GM18526 (cell line): ENCODE results near the gene CFL1.

Source experiments
- POLR2A ChIP-seq: IDR thresholded peaks from 3 replicates; pipeline ENCODE4 v1.6.1; 2011; ENCODE audit not compliant: insufficient read length; ENCODE audit errors: extremely low read depth

CFL1 gene

GRCh38 chr11:65814131-65814985 lies 43.6 kb downstream of the CFL1 start:
- TF ChIP-seq POLR2A = no peak

- no peak for TF ChIP-seq POLR2A
Observed at GRCh38 chr11:65811764-65812475, 46.1 kb downstream of the CFL1 start.

- no peak for TF ChIP-seq POLR2A
Observed at GRCh38 chr11:65810046-65810868, 47.7 kb downstream of the CFL1 start.

- TF ChIP-seq POLR2A = no peak
Observed at GRCh38 chr11:65809496-65809895, 48.5 kb downstream of the CFL1 start.

GRCh38 chr11:65808744-65809341 lies 49.1 kb downstream of the CFL1 start:
- TF ChIP-seq POLR2A = no peak

- no peak for TF ChIP-seq POLR2A
Observed at GRCh38 chr11:65806979-65807378, 51.0 kb downstream of the CFL1 start.
